Nephron (organoid): ENCODE data around the gene PLAAT4.
A peak's percentile ranks its signal among the peaks of the same experiment; 100 is the strongest.

Experiments
- H3K27ac Mint-ChIP-seq, 3 experiments: 2 replicates each; pipeline ENCODE4 v1.8.0; 2020; ENCODE audit warnings: mixed read lengths in 3 of 3, mild to moderate bottlenecking in 2 of 3, moderate library complexity in 1 of 3
- H3K27me3 Mint-ChIP-seq: 2 replicates; pipeline ENCODE4 v1.8.0; 2021; ENCODE audit warnings: low read depth, mild to moderate bottlenecking, moderate library complexity, mixed read lengths
- H3K36me3 Mint-ChIP-seq: 2 replicates; pipeline ENCODE4 v1.8.0; 2020; ENCODE audit warnings: low read depth, mixed read lengths
- H3K4me1 Mint-ChIP-seq: 2 replicates; pipeline ENCODE4 v1.8.0; 2020; ENCODE audit warnings: mixed read lengths
- H3K4me3 Mint-ChIP-seq, 3 experiments: 2 replicates each; pipeline ENCODE4 v1.8.0; 2020; ENCODE audit warnings: mild to moderate bottlenecking in 3 of 3, mixed read lengths in 3 of 3, moderate library complexity in 2 of 3
- H3K9me3 Mint-ChIP-seq: 2 replicates; pipeline ENCODE4 v1.8.0; 2020; ENCODE audit warnings: mixed read lengths
- TF ChIP-seq, protein P1 (sequence below), 3 experiments: fragments of 200-600 bp; sonication (generic); IDR thresholded peaks; one replicate each; pipeline ENCODE4 v1.5.0; 2021; ENCODE audit warnings: antibody characterized with exemption in 3 of 3; ENCODE audit not compliant: unreplicated experiment in 3 of 3

Gene PLAAT4

DNA sequence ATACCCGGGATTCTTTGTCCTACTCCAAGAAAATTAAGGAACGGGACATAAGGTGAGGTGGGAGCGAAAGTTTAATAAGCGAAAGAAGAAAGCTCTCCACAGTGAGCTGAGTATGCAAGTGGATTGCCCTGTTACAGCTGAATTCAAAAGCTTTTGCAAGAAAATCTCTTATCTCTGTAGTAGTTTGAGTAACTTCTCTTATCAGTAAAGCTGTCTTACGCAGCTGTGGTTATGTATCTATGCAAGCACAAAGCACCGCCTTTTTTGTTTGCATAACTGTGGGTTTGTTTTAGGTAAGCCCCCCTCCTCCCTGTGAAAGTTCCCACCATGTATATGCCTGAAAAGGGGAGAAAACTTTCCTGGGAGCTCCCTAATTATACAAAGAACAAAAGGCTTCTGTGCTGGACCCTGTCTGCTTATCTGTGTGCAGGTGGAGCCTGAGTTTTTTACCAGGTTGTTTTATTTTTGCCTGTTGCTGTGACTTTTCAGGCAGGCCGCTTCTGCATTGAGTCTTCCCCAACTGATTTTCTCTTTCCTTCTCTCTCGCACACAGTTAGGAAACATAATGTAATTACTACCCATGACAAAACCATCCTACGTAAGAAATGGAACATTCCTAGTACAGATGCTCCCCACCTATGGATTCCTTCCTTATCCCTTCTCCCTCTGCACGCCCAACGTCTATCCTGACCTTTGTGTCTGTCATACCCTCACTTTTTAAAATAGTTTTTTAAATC lies 44.8 kb upstream of the PLAAT4 start:
- H3K4me1 Mint-ChIP-seq, result peaks cover 36% of the 10 kb centered on the region
- peak overlapping the region in 2 of 3 experiments; percentile 8 to 63 for H3K27ac Mint-ChIP-seq
- H3K4me3 Mint-ChIP-seq, result peak overlapping the region; percentile 56 to 91 (median 91)
- no peaks in the 10 kb centered on the region for H3K36me3 Mint-ChIP-seq
- TF ChIP-seq, protein P1, sequence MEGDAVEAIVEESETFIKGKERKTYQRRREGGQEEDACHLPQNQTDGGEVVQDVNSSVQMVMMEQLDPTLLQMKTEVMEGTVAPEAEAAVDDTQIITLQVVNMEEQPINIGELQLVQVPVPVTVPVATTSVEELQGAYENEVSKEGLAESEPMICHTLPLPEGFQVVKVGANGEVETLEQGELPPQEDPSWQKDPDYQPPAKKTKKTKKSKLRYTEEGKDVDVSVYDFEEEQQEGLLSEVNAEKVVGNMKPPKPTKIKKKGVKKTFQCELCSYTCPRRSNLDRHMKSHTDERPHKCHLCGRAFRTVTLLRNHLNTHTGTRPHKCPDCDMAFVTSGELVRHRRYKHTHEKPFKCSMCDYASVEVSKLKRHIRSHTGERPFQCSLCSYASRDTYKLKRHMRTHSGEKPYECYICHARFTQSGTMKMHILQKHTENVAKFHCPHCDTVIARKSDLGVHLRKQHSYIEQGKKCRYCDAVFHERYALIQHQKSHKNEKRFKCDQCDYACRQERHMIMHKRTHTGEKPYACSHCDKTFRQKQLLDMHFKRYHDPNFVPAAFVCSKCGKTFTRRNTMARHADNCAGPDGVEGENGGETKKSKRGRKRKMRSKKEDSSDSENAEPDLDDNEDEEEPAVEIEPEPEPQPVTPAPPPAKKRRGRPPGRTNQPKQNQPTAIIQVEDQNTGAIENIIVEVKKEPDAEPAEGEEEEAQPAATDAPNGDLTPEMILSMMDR (IDR thresholded peaks at IDR 0.05; ENCODE audit: unreplicated experiment in 3 of 3), result no peak
- H3K27me3 Mint-ChIP-seq, result peaks cover 42% of the 10 kb centered on the region
- H3K9me3 Mint-ChIP-seq, result peaks cover 2% of the 10 kb centered on the region

DNA sequence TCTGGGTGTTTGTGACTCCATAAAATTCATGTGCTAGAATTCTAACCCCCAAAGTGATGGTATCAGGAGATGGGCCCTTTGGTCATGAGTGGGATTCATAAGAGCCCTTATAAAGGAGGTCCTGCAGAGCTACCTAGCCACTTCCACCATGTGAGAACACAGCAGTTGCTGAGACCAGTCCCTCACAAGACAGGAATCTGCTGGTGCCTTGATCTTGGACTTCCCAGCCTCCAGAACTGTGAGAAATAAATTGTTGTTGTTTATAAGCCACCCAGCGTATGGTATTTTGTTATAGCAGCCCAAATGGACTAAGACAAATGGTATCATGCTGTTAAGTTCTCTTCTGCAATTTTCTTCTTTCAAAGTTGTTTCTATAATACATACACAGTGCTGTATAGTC lies 44.2 kb upstream of the PLAAT4 start:
- H3K27me3 Mint-ChIP-seq, result peaks cover 39% of the 10 kb centered on the region
- H3K9me3 Mint-ChIP-seq, result peaks cover 6% of the 10 kb centered on the region
- H3K36me3 Mint-ChIP-seq, result no peaks in the 10 kb centered on the region
- H3K4me1 Mint-ChIP-seq, result peaks cover 36% of the 10 kb centered on the region
- H3K4me3 Mint-ChIP-seq, result peak overlapping the region; percentile 40 to 91 (median 91)
- TF ChIP-seq, protein P1 (IDR thresholded peaks at IDR 0.05; ENCODE audit: unreplicated experiment in 3 of 3), result no peak
- no peak overlapping the region for H3K27ac Mint-ChIP-seq

DNA sequence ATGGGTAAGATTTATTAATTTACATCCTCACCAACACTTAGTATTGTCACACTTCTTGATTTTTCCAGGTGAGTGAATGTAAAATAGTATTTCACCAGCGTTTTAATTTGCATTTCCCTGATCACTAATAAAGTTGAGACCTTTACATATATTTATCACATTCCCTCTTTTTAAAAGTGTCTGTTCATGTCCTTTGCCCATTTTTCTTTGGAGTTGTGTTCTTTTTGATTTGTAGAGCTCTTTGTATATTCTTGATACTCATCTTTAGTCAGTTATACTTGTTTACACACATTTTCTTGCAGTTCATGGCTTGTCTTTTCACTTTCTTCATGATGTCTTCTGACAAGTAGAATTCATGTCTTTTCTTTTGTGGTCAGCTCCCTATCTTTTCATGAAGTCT lies 43.5 kb upstream of the PLAAT4 start:
- Mint-ChIP-seq H3K27me3 (peaks cover 37% of the 10 kb centered on the region), H3K27ac (no peak overlapping the region), H3K36me3 (no peaks in the 10 kb centered on the region), H3K4me1 (peaks cover 36% of the 10 kb centered on the region), H3K9me3 (peaks cover 9% of the 10 kb centered on the region), H3K4me3 (no peak overlapping the region)
- TF ChIP-seq, protein P1 (IDR thresholded peaks at IDR 0.05; ENCODE audit: unreplicated experiment in 3 of 3), result no peak

DNA sequence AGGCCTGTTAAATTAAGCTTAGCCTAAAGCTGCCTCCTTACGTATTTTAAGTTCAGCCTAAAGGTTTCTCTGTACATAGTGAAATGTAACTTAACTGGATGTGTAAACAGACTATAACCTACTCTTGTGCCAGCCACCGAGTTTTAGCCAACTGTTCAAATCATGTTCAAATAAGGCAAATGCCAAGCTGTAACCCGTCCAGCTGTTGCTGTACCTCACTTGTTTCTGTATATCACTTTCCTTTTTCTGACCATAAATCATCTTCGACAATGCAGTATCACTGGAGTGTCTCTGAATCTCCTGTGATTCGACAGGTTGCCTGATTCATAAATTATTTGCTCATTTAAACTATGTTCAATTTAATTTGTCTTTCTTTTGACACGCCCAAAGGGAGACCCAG lies 41.6 kb upstream of the PLAAT4 start:
- no peaks in the 10 kb centered on the region for H3K36me3 Mint-ChIP-seq
- H3K4me1 Mint-ChIP-seq, result peaks cover 29% of the 10 kb centered on the region
- H3K27ac Mint-ChIP-seq, result no peak overlapping the region
- peaks cover 23% of the 10 kb centered on the region for H3K27me3 Mint-ChIP-seq
- TF ChIP-seq, protein P1 (IDR thresholded peaks at IDR 0.05; ENCODE audit: unreplicated experiment in 3 of 3), result no peak
- no peak overlapping the region for H3K4me3 Mint-ChIP-seq
- H3K9me3 Mint-ChIP-seq, result peaks cover 13% of the 10 kb centered on the region

DNA sequence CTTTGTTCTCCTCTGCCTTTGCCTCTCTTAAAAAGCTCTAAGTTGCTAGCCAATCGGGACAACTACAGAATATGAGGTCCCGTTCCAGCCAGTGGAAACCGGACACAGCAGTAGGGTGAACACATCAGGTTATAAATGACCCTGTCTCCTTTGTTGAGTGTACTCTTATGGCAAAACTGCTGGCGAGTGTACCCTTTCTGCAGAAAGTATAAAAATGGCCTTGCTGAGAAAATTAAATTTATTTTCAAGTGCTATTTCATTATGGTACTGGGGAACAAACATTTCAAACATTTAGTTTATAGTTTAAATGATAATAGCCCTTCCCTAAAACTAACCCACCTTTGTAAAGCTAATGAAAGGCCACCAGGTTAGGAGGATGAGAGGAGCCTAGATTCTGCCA lies 36.7 kb upstream of the PLAAT4 start:
- peaks cover 11% of the 10 kb centered on the region for H3K27me3 Mint-ChIP-seq
- H3K27ac Mint-ChIP-seq, result no peak overlapping the region
- H3K4me1 Mint-ChIP-seq, result peaks cover 4% of the 10 kb centered on the region
- TF ChIP-seq, protein P1 (IDR thresholded peaks at IDR 0.05; ENCODE audit: unreplicated experiment in 3 of 3), result no peak
- no peaks in the 10 kb centered on the region for H3K36me3 Mint-ChIP-seq
- H3K4me3 Mint-ChIP-seq, result no peak overlapping the region
- peaks cover 20% of the 10 kb centered on the region for H3K9me3 Mint-ChIP-seq

DNA sequence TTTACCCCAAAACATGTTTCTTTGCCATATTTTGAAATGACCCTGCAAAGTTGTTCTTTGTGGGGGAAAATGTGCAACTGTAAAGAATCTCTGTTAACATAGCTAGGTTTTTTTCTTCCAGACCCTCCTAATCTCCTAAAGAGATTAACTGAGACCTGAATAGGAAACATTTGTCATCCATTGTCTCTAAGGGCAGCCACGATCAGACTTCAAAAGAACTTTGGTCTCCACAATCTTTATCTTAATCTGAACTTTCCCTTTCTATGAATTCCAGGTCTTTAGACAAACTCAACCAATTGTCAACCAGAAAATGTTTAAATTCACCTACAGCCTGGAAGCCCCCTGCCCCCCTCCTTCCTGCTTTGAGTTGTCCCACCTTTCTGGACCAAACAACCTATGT lies 35.4 kb upstream of the PLAAT4 start:
- Mint-ChIP-seq H3K27ac (no peak overlapping the region), H3K36me3 (no peaks in the 10 kb centered on the region), H3K9me3 (peaks cover 20% of the 10 kb centered on the region), H3K27me3 (peaks cover 11% of the 10 kb centered on the region), H3K4me3 (no peak overlapping the region), H3K4me1 (no peaks in the 10 kb centered on the region)
- TF ChIP-seq, protein P1 (IDR thresholded peaks at IDR 0.05; ENCODE audit: unreplicated experiment in 3 of 3), result no peak
